ENCODE measurements around the gene LIMD2.

LIMD2 gene

DNA sequence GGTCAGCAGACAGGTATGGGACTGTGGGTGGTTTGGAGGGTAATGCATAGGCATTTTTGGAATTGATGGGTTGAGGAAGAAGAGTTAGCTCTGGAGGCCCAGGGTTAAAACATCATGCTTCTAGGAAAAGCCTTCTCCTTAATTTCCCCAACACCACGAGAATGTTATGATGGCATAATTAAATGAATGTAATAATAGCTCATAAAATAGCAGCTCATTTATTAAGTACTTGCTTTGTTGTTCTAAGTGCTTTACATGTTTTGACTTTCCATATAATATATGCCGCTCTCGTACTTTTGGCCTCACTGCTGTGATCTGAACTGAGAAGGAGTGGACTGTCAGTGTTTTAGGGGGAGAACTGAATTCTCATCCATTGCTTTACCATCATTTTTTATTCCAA, 14.3 kb downstream of the LIMD2 start:
- DNase-seq, result no peak
- no peaks in the 10 kb centered on the region for H4K20me1 ChIP-seq (ENCODE audit: insufficient read depth, low read length)
- no peaks in the 10 kb centered on the region for H3F3A ChIP-seq (ENCODE audit: insufficient read depth, low read length)
- H3K9me2 ChIP-seq (replicated peaks; ENCODE audit: insufficient read depth, low read length), result no peaks in the 10 kb centered on the region
- TF ChIP-seq EZH2 (optimal IDR thresholded peaks at IDR 0.05; ENCODE audit: low read depth, low read length), result no peak
- TF ChIP-seq EZH2phosphoT487 (IDR thresholded peaks at IDR 0.05; ENCODE audit: low read length), result no peak
- TF ChIP-seq, protein P1, sequence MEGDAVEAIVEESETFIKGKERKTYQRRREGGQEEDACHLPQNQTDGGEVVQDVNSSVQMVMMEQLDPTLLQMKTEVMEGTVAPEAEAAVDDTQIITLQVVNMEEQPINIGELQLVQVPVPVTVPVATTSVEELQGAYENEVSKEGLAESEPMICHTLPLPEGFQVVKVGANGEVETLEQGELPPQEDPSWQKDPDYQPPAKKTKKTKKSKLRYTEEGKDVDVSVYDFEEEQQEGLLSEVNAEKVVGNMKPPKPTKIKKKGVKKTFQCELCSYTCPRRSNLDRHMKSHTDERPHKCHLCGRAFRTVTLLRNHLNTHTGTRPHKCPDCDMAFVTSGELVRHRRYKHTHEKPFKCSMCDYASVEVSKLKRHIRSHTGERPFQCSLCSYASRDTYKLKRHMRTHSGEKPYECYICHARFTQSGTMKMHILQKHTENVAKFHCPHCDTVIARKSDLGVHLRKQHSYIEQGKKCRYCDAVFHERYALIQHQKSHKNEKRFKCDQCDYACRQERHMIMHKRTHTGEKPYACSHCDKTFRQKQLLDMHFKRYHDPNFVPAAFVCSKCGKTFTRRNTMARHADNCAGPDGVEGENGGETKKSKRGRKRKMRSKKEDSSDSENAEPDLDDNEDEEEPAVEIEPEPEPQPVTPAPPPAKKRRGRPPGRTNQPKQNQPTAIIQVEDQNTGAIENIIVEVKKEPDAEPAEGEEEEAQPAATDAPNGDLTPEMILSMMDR (IDR thresholded peaks at IDR 0.05; ENCODE audit: low read length), result no peak
- H3K27me3 ChIP-seq (replicated peaks; ENCODE audit: insufficient read depth, low read length), result no peaks in the 10 kb centered on the region
- no peaks in the 10 kb centered on the region for H3K36me3 ChIP-seq (replicated peaks; ENCODE audit: insufficient read depth, low read length)
- no peak overlapping the region for H3K27ac ChIP-seq (ENCODE audit: low read length)
- H3K4me3 ChIP-seq (ENCODE audit: low read length), result no peak overlapping the region
- H3K9me3 ChIP-seq (replicated peaks; ENCODE audit: insufficient read depth, low read length), result no peaks in the 10 kb centered on the region
- no peak overlapping the region for H2AFZ ChIP-seq (ENCODE audit: low read length)
- H3K79me2 ChIP-seq (ENCODE audit: low read length), result no peaks in the 10 kb centered on the region
- no peak overlapping the region for H3K9ac ChIP-seq (ENCODE audit: low read length)
- H3K4me2 ChIP-seq (ENCODE audit: low read depth, low read length), result no peak overlapping the region
- H3K4me1 ChIP-seq (ENCODE audit: low read length), result no peaks in the 10 kb centered on the region

DNA sequence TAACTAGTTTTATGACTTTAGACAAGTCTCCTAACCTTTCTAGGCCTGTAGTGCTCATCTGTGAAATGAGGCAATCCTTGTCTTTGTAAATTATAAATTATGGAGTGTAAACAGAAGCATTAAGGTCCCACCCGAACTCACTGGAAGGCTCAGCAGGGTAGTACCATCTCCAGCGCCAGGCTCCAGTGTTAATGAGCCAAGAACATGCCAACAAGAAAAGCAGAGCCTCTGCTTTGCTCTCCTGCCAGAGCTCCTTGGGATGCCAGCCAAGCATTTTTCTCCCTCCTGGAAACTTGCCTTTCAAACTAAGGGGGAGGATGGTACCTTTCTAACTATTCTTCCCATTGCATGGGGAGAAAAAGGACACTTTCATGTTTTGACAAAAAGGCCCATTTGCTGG, 14.9 kb downstream of the LIMD2 start:
- Histone ChIP-seq H3K27me3 (replicated peaks; ENCODE audit: insufficient read depth, low read length) (no peaks in the 10 kb centered on the region), H3F3A (ENCODE audit: insufficient read depth, low read length) (no peaks in the 10 kb centered on the region), H3K9me2 (replicated peaks; ENCODE audit: insufficient read depth, low read length) (no peaks in the 10 kb centered on the region), H3K9me3 (replicated peaks; ENCODE audit: insufficient read depth, low read length) (no peaks in the 10 kb centered on the region), H3K4me2 (ENCODE audit: low read depth, low read length) (no peak overlapping the region), H4K20me1 (ENCODE audit: insufficient read depth, low read length) (no peaks in the 10 kb centered on the region), H3K4me3 (ENCODE audit: low read length) (no peak overlapping the region), H3K79me2 (ENCODE audit: low read length) (no peaks in the 10 kb centered on the region), H3K9ac (ENCODE audit: low read length) (no peak overlapping the region), H3K36me3 (replicated peaks; ENCODE audit: insufficient read depth, low read length) (no peaks in the 10 kb centered on the region), H3K27ac (ENCODE audit: low read length) (no peak overlapping the region), H2AFZ (ENCODE audit: low read length) (no peak overlapping the region), H3K4me1 (ENCODE audit: low read length) (no peaks in the 10 kb centered on the region)
- TF ChIP-seq EZH2phosphoT487 (IDR thresholded peaks at IDR 0.05; ENCODE audit: low read length), result no peak
- TF ChIP-seq EZH2 (optimal IDR thresholded peaks at IDR 0.05; ENCODE audit: low read depth, low read length), result no peak
- TF ChIP-seq, protein P1 (IDR thresholded peaks at IDR 0.05; ENCODE audit: low read length), result no peak
- no peak for DNase-seq

DNA sequence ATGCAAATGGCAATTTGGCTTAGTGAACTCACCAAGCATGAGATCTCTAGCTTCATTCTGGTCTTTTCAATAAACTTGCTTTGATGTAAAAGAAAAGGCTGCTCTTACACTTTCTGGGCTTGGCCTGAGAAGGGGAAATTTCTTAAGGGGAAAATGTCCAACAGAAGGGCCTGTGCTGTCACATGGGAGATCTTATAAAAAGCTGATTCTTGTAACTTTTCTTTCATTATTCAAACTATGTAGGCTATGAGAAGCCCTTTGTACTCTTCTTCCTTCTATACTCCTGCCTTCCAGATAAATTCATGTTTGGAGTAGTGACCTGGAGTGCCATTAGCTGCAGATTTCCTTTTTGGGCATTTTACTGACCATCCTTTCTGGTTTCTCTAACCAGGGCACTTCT, 16.9 kb downstream of the LIMD2 start:
- H3F3A ChIP-seq (ENCODE audit: insufficient read depth, low read length), result no peaks in the 10 kb centered on the region
- H3K9me2 ChIP-seq (replicated peaks; ENCODE audit: insufficient read depth, low read length), result no peaks in the 10 kb centered on the region
- no peaks in the 10 kb centered on the region for H3K27me3 ChIP-seq (replicated peaks; ENCODE audit: insufficient read depth, low read length)
- H3K36me3 ChIP-seq (replicated peaks; ENCODE audit: insufficient read depth, low read length), result no peaks in the 10 kb centered on the region
- H3K27ac ChIP-seq (ENCODE audit: low read length), result no peak overlapping the region
- H2AFZ ChIP-seq (ENCODE audit: low read length), result no peak overlapping the region
- H3K9me3 ChIP-seq (replicated peaks; ENCODE audit: insufficient read depth, low read length), result no peaks in the 10 kb centered on the region
- no peaks in the 10 kb centered on the region for H4K20me1 ChIP-seq (ENCODE audit: insufficient read depth, low read length)
- no peak for DNase-seq
- H3K79me2 ChIP-seq (ENCODE audit: low read length), result no peaks in the 10 kb centered on the region
- TF ChIP-seq EZH2phosphoT487 (IDR thresholded peaks at IDR 0.05; ENCODE audit: low read length), result no peak
- no peak for TF ChIP-seq EZH2 (optimal IDR thresholded peaks at IDR 0.05; ENCODE audit: low read depth, low read length)
- TF ChIP-seq, protein P1 (IDR thresholded peaks at IDR 0.05; ENCODE audit: low read length), result no peak
- no peak overlapping the region for H3K4me3 ChIP-seq (ENCODE audit: low read length)
- no peak overlapping the region for H3K4me2 ChIP-seq (ENCODE audit: low read depth, low read length)
- no peak overlapping the region for H3K9ac ChIP-seq (ENCODE audit: low read length)
- no peaks in the 10 kb centered on the region for H3K4me1 ChIP-seq (ENCODE audit: low read length)
